Ovary (tissue), 1 donor: ENCODE data around the gene IL24.

Source experiments
- EP300 ChIP-seq: sonication (generic); formaldehyde crosslinking; IDR thresholded peaks from one replicate; pipeline ENCODE4 v1.6.1; 2017; ENCODE audit warnings: antibody characterized with exemption
- POLR2A ChIP-seq: fragments of 450-650 bp; IDR thresholded peaks from one replicate; pipeline ENCODE4 v1.6.1; 2017; ENCODE audit warnings: antibody characterized with exemption, mild to moderate bottlenecking, moderate library complexity

DNA sequence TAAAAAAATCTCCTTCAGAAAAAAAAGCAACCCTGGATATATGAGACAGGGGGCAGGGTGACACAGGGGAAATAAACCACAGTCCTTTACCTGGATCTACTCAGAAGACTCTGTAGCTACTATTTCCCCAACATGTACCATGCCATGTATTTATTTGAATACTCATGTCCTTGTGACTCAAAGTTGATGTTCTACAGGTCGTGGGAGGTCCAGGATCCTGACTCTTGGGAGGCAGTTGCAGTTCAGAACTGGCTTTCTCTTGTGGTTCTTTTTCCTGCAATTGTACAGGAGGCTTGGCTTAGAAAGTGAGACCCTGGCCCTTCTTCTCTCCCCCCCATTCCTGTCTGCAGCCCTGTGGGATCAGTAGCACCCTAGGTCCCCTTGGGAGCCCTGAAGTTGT lies 5.8 kb upstream of the IL24 start:
- TF ChIP-seq EP300 (no peak), POLR2A (no peak)
